ENCODE data around the gene PIRT. TPM values are rescaled to one million over a fixed set of nuclear protein-coding genes. Genes with fewer than 3 reads are reported as not detected.
A peak's percentile ranks its signal among the peaks of the same experiment; 100 is the strongest.
"Not testable (repeated sequence)": the region's sequence is repeated elsewhere in the genome, so short reads cannot be mapped to it uniquely, and the experiment has no call there.

Gene PIRT
- total and polyA plus RNA-seq, 2 donors, result 0.05 to 0.09 TPM

DNA sequence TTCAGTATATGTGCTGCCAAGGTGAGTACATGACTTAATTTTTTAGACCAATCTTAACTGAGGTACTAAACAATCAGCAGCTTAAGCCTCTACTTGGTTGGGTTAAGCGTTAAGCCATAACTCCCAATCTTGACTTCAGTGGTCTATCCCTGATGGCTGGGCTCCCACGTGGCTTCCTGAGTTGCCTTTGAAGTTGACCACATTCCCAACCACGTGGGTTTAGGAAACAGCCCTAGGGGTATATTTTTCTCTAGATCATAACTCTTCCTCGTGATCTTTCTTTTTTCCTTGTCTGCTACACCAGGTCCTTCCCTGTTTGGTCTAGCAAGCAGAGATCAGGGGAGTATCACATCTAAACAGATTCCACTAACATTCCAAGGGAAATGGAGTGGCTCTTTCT is 20.1 kb upstream of the PIRT start:
- WGBS, result 22% methylated on average over 4 of the region's 4 CpGs
- no peaks in the 10 kb centered on the region for H3K4me1 ChIP-seq (ENCODE audit: control insufficient read depth in 2 of 2, insufficient read depth in 2 of 2, low read length in 2 of 2)
- no peak overlapping the region for H3K4me3 ChIP-seq (ENCODE audit: low read length in 2 of 2)
- H3K27me3 ChIP-seq (ENCODE audit: control insufficient read depth in 2 of 2, insufficient read depth in 1 of 2, low read length in 1 of 2), result no peaks in the 10 kb centered on the region
- H3K27ac ChIP-seq (ENCODE audit: low read depth in 1 of 2, low read length in 1 of 2), result no peak overlapping the region
- DNase-seq (ENCODE audit: low read depth in 6 of 9, low spot score in 9 of 9), result no peak
- H3K36me3 ChIP-seq (ENCODE audit: control insufficient read depth in 2 of 2, insufficient read depth in 2 of 2, low read length in 1 of 2), result no peaks in the 10 kb centered on the region
- H3K9me3 ChIP-seq (ENCODE audit: control insufficient read depth in 2 of 2, insufficient read depth in 1 of 2, low read length in 1 of 2), result no peaks in the 10 kb centered on the region

DNA sequence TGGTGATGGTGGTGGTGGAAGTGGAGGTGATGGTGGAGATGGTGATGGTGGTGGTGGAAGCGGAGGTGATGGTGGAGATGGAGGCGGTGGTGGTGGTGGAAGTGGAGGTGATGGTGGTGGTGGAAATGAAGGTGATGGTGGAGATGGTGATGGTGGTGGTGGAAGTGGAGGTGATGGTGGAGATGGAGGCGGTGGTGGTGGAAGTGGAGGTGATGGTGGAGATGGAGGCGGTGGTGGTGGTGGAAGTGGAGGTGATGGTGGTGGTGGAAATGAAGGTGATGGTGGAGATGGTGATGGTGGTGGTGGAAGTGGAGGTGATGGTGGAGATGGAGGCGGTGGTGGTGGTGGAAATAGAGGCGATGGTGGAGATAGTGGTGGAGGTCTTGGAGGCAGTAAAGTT is 8.7 kb upstream of the PIRT start:
- H3K36me3 ChIP-seq (ENCODE audit: control insufficient read depth in 2 of 2, insufficient read depth in 2 of 2, low read length in 1 of 2); H3K4me1 ChIP-seq (ENCODE audit: control insufficient read depth in 2 of 2, insufficient read depth in 2 of 2, low read length in 2 of 2); H3K9me3 ChIP-seq (ENCODE audit: control insufficient read depth in 2 of 2, insufficient read depth in 1 of 2, low read length in 1 of 2); DNase-seq (ENCODE audit: low read depth in 6 of 9, low spot score in 9 of 9); H3K4me3 ChIP-seq (ENCODE audit: low read length in 2 of 2); H3K27ac ChIP-seq (ENCODE audit: low read depth in 1 of 2, low read length in 1 of 2): not testable (repeated sequence)
- peaks cover 0 to 16% of the 10 kb centered on the region in 2 donors for H3K27me3 ChIP-seq (ENCODE audit: control insufficient read depth in 2 of 2, insufficient read depth in 1 of 2, low read length in 1 of 2)
- 96% methylated on average over 6 of the region's 6 CpGs for WGBS

DNA sequence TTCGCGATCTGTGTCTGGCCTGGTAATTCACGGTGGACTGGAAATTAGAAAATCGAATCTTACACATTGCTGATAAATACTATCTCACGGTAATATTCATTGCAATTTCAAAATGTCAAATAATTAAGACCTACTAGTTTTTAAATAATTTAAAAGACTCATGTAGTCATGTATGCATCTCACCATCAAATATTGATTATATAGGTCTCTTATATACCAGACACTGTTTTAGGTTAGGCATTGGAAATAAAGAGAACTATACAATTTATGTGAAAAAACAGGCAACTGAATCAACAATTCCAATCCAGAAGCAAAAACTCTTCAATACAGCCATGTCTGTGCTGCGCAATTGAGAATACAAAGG is 7.5 kb upstream of the PIRT start:
- peaks cover 0 to 16% of the 10 kb centered on the region in 2 donors for H3K27me3 ChIP-seq (ENCODE audit: control insufficient read depth in 2 of 2, insufficient read depth in 1 of 2, low read length in 1 of 2)
- H3K4me3 ChIP-seq (ENCODE audit: low read length in 2 of 2), result no peak overlapping the region
- no peaks in the 10 kb centered on the region for H3K36me3 ChIP-seq (ENCODE audit: control insufficient read depth in 2 of 2, insufficient read depth in 2 of 2, low read length in 1 of 2)
- 20% methylated on average over 6 of the region's 6 CpGs for WGBS
- H3K27ac ChIP-seq (ENCODE audit: low read depth in 1 of 2, low read length in 1 of 2), result no peak overlapping the region
- H3K9me3 ChIP-seq (ENCODE audit: control insufficient read depth in 2 of 2, insufficient read depth in 1 of 2, low read length in 1 of 2), result no peaks in the 10 kb centered on the region
- H3K4me1 ChIP-seq (ENCODE audit: control insufficient read depth in 2 of 2, insufficient read depth in 2 of 2, low read length in 2 of 2), result no peaks in the 10 kb centered on the region
- DNase-seq (ENCODE audit: low read depth in 6 of 9, low spot score in 9 of 9), result no peak

- H3K27ac ChIP-seq (ENCODE audit: low read depth in 1 of 2, low read length in 1 of 2), result no peak overlapping the region
- H3K4me1 ChIP-seq (ENCODE audit: control insufficient read depth in 2 of 2, insufficient read depth in 2 of 2, low read length in 2 of 2), result no peaks in the 10 kb centered on the region
- WGBS, result 9% methylated on average over 27 of the region's 28 CpGs
- DNase-seq (ENCODE audit: low read depth in 6 of 9, low spot score in 9 of 9), result peak; percentile 34 to 72 (median 41)
- H3K9me3 ChIP-seq (ENCODE audit: control insufficient read depth in 2 of 2, insufficient read depth in 1 of 2, low read length in 1 of 2), result no peaks in the 10 kb centered on the region
- H3K27me3 ChIP-seq (ENCODE audit: control insufficient read depth in 2 of 2, insufficient read depth in 1 of 2, low read length in 1 of 2), result peaks cover 0 to 16% of the 10 kb centered on the region in 2 donors
- H3K4me3 ChIP-seq (ENCODE audit: low read length in 2 of 2), result peak overlapping the region; percentile 16 to 32
- H3K36me3 ChIP-seq (ENCODE audit: control insufficient read depth in 2 of 2, insufficient read depth in 2 of 2, low read length in 1 of 2), result no peaks in the 10 kb centered on the region
These were observed 6.9 kb upstream of the PIRT start for GRCh38 chr17:10844621-10845387.

DNA sequence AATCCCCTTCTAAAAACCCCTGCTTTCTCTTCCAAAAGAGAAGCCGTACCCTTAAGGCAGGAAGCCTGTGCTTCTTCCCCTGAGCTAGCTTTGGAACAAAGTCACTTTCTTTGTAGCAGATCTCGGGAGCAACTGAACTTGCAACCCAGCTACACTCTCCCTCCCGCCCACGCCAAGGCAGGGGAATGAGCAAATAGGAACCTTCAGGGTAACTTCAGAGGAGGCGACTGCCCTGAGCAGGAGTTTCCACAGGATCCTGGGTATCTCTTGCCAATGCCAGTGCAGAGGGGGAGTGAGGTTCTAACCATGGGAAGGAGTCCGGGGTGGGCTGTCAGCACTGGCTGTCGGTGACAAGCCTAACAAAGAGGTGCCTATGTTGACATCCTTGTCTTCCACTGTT is 5.9 kb upstream of the PIRT start:
- Histone ChIP-seq H3K36me3 (ENCODE audit: control insufficient read depth in 2 of 2, insufficient read depth in 2 of 2, low read length in 1 of 2) (no peaks in the 10 kb centered on the region), H3K27me3 (ENCODE audit: control insufficient read depth in 2 of 2, insufficient read depth in 1 of 2, low read length in 1 of 2) (peaks cover 0 to 16% of the 10 kb centered on the region in 2 donors), H3K4me1 (ENCODE audit: control insufficient read depth in 2 of 2, insufficient read depth in 2 of 2, low read length in 2 of 2) (no peaks in the 10 kb centered on the region), H3K9me3 (ENCODE audit: control insufficient read depth in 2 of 2, insufficient read depth in 1 of 2, low read length in 1 of 2) (no peaks in the 10 kb centered on the region), H3K4me3 (ENCODE audit: low read length in 2 of 2) (no peak overlapping the region), H3K27ac (ENCODE audit: low read depth in 1 of 2, low read length in 1 of 2) (no peak overlapping the region)
- DNase-seq (ENCODE audit: low read depth in 6 of 9, low spot score in 9 of 9), result no peak
- WGBS, result 88% methylated on average over 7 of the region's 7 CpGs

DNA sequence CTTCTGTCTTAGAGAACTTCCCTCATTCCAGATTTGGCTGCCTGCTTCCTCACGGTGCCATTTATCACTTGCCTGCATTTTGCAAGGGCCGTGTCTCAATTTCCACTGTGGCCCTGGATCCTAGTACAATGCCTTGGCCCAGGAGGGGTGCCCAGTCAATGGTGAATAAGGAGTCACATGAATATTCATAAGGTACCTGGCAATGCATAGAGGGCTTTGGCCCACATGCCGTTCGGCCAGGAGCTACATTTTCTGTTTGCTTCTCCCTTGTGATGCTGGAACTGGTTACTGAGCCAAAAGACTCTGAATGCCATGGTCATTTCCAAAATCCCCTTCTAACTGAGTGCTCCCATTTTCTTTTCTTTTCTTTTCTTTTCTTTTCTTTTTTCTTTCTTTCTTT is 4.8 kb upstream of the PIRT start:
- DNase-seq (ENCODE audit: low read depth in 6 of 9, low spot score in 9 of 9), result no peak
- 95% methylated on average over 4 of the region's 4 CpGs for WGBS
- no peaks in the 10 kb centered on the region for H3K9me3 ChIP-seq (ENCODE audit: control insufficient read depth in 2 of 2, insufficient read depth in 1 of 2, low read length in 1 of 2)
- no peak overlapping the region for H3K27ac ChIP-seq (ENCODE audit: low read depth in 1 of 2, low read length in 1 of 2)
- no peak overlapping the region for H3K4me3 ChIP-seq (ENCODE audit: low read length in 2 of 2)
- no peaks in the 10 kb centered on the region for H3K4me1 ChIP-seq (ENCODE audit: control insufficient read depth in 2 of 2, insufficient read depth in 2 of 2, low read length in 2 of 2)
- H3K27me3 ChIP-seq (ENCODE audit: control insufficient read depth in 2 of 2, insufficient read depth in 1 of 2, low read length in 1 of 2), result peaks cover 0 to 16% of the 10 kb centered on the region in 2 donors
- H3K36me3 ChIP-seq (ENCODE audit: control insufficient read depth in 2 of 2, insufficient read depth in 2 of 2, low read length in 1 of 2), result no peaks in the 10 kb centered on the region

DNA sequence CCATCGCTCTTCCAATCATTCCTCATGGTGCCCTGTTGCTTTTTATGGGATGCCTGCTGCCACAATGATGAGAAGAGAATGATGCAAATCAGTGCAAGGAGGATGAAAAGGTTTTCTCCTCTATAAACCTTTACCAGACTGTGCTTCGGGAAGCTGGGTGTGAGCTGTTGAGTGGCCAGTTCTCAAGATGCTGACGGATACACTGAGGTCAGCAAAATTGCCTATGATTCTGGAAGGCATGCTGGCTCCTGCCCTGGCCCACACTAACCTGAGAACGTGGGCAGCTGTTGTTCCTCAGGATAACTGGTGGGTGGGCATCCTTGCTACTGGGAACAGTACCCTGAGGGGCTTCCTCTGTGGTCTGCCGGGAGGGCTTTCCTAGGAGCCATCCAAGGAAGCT is 795 bp upstream of the PIRT start:
- 89% methylated on average over 5 of the region's 5 CpGs for WGBS

GRCh38 chr17:10836966-10837590 is 809 bp downstream of the PIRT start:
- no peaks in the 10 kb centered on the region for H3K4me1 ChIP-seq (ENCODE audit: control insufficient read depth in 2 of 2, insufficient read depth in 2 of 2, low read length in 2 of 2)
- H3K27ac ChIP-seq (ENCODE audit: low read depth in 1 of 2, low read length in 1 of 2), result no peak overlapping the region
- DNase-seq (ENCODE audit: low read depth in 6 of 9, low spot score in 9 of 9), result no peak
- H3K27me3 ChIP-seq (ENCODE audit: control insufficient read depth in 2 of 2, insufficient read depth in 1 of 2, low read length in 1 of 2), result no peaks in the 10 kb centered on the region
- no peaks in the 10 kb centered on the region for H3K36me3 ChIP-seq (ENCODE audit: control insufficient read depth in 2 of 2, insufficient read depth in 2 of 2, low read length in 1 of 2)
- no peaks in the 10 kb centered on the region for H3K9me3 ChIP-seq (ENCODE audit: control insufficient read depth in 2 of 2, insufficient read depth in 1 of 2, low read length in 1 of 2)
- 88% methylated on average over 15 of the region's 15 CpGs for WGBS
- H3K4me3 ChIP-seq (ENCODE audit: low read length in 2 of 2), result no peak overlapping the region

More for the DNA sequence above, 795 bp upstream of the PIRT start:
- no peaks in the 10 kb centered on the region for H3K4me1 ChIP-seq (ENCODE audit: control insufficient read depth in 2 of 2, insufficient read depth in 2 of 2, low read length in 2 of 2)
- peaks cover 0 to 2% of the 10 kb centered on the region in 2 donors for H3K27me3 ChIP-seq (ENCODE audit: control insufficient read depth in 2 of 2, insufficient read depth in 1 of 2, low read length in 1 of 2)
- DNase-seq (ENCODE audit: low read depth in 6 of 9, low spot score in 9 of 9), result no peak
- H3K36me3 ChIP-seq (ENCODE audit: control insufficient read depth in 2 of 2, insufficient read depth in 2 of 2, low read length in 1 of 2), result no peaks in the 10 kb centered on the region
- H3K9me3 ChIP-seq (ENCODE audit: control insufficient read depth in 2 of 2, insufficient read depth in 1 of 2, low read length in 1 of 2), result no peaks in the 10 kb centered on the region
- no peak overlapping the region for H3K27ac ChIP-seq (ENCODE audit: low read depth in 1 of 2, low read length in 1 of 2)
- no peak overlapping the region for H3K4me3 ChIP-seq (ENCODE audit: low read length in 2 of 2)

- no peak overlapping the region for H3K27ac ChIP-seq (ENCODE audit: low read depth in 1 of 2, low read length in 1 of 2)
- no peaks in the 10 kb centered on the region for H3K36me3 ChIP-seq (ENCODE audit: control insufficient read depth in 2 of 2, insufficient read depth in 2 of 2, low read length in 1 of 2)
- H3K27me3 ChIP-seq (ENCODE audit: control insufficient read depth in 2 of 2, insufficient read depth in 1 of 2, low read length in 1 of 2), result no peaks in the 10 kb centered on the region
- H3K9me3 ChIP-seq (ENCODE audit: control insufficient read depth in 2 of 2, insufficient read depth in 1 of 2, low read length in 1 of 2), result no peaks in the 10 kb centered on the region
- no peak overlapping the region for H3K4me3 ChIP-seq (ENCODE audit: low read length in 2 of 2)
- DNase-seq (ENCODE audit: low read depth in 6 of 9, low spot score in 9 of 9), result no peak
- no peaks in the 10 kb centered on the region for H3K4me1 ChIP-seq (ENCODE audit: control insufficient read depth in 2 of 2, insufficient read depth in 2 of 2, low read length in 2 of 2)
- WGBS, result 93% methylated on average over 7 of the region's 7 CpGs
These were observed 1.7 kb downstream of the PIRT start for GRCh38 chr17:10836145-10836544.

Data from thymus (tissue), 11 donors.